TTC549 (cell line): ENCODE measurements around the gene LANCL1.
"Not testable (repeated sequence)": the region's sequence is repeated elsewhere in the genome, so short reads cannot be mapped to it uniquely, and the experiment has no call there.

Experiments
- FAIRE-seq: peaks from 2 replicates; lab custom pipeline; 2012; peaks lifted over from hg19 to GRCh38; lab: Jason Lieb, UNC

The LANCL1 gene

GRCh38 chr2:210458395-210458794 is 18.2 kb downstream of the LANCL1 start:
- FAIRE-seq: no peak

- no peak for FAIRE-seq
Observed at GRCh38 chr2:210456571-210456970, 20.0 kb downstream of the LANCL1 start.

GRCh38 chr2:210454336-210454735 is 22.2 kb downstream of the LANCL1 start:
- FAIRE-seq: no peak

DNA sequence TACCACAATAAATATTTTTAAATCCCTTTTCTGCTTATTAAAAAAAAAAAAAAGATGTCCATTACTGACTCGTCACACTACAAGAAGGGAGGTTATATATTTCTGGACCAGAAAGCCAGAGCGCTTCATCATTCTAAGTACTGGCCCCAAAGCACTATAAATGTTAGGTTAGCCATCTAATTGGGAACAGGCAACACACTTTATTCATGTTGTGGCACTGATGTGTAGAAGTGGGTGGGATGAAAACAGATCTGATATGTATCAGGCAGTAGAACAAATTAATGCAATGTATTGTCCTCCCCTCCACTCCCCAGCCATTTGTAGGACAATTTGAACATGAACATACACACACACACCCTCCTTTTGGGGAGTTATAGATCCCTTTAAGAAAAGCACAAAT is 24.4 kb downstream of the LANCL1 start:
- FAIRE-seq: no peak

DNA sequence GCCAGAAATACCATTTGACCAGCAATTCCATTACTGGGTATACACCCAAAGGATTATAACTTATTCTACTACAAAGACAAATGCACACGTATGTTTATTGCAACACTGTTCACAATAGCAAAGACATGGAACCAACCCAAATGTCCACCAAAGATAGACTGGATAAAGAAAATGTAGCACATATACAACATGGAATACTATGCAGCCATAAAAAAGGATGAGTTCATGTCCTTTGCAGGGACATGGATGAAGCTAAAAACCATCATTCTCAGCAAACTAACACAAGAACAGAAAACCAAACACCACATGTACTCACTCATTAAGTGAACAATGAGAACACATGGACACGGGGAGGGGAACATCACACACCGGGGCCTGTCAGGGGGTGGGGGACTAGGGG is 25.6 kb downstream of the LANCL1 start:
- FAIRE-seq: not testable (repeated sequence)

DNA sequence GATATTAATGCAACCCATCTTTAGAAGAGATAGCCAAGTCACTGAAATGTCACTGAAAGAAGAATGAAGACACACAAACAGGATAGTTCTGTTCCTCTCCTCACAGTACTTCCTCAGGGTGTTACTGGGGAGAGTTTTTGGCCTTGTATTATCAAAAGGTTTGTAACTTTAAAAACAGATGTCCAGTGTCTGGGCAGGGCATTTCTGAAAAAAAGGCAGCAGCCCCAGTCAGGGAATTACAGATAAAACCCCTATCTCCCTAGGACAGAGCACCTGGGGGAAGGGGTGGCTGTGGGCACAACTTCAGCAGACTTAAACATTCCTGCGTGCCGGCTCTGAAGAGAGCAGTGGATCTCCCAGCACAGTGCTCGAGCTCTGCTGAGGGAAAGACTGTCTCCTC is 30.8 kb downstream of the LANCL1 start:
- FAIRE-seq: no peak

DNA sequence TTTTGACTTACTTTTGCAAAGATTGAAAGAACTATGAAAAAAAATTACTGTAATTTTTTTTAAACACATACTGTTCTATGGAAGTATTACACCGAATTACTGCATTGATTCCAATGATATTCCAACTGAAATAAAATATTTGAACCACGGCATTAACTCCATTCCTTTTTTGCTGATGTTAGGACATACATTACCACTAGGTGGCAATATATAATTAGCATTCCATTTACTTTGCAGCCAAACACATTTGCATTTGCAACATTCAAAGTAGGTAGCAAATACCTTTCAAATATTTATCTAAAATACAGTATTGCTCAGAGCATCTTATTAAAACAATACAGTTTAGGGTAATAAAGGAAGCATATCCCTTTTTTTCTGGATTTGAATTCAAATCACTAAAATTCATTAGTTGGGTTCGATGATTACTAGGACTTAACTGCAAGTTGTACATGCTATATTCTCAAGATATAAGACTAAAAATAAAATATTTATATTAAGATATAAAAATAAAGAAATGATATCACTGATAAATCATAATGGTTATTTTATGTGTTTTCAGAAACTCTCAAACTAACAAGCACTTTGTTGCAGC is 31.3 kb downstream of the LANCL1 start:
- peak; percentile 78 for FAIRE-seq

- no peak for FAIRE-seq
Observed at GRCh38 chr2:210443527-210443926, 33.0 kb downstream of the LANCL1 start.

DNA sequence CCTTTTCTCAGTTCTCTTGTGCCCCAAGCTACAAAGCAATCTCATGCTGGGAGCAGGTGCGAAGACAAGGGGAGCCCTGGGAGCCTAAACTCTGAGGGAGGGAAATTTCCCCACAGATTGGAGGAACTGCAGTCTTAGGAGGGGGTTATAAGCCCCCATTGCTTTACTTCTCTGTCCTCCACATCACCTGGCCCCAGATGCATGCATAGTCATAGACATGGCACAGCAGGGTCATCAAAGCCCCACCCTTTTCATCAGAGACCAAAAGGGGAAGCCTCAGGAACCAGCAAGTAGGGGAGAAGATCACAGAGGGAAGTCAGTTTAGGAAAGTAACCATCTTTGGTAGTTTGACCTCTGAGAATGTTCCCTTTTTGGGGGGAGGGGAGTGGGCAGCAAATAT is 33.7 kb downstream of the LANCL1 start:
- no peak for FAIRE-seq

DNA sequence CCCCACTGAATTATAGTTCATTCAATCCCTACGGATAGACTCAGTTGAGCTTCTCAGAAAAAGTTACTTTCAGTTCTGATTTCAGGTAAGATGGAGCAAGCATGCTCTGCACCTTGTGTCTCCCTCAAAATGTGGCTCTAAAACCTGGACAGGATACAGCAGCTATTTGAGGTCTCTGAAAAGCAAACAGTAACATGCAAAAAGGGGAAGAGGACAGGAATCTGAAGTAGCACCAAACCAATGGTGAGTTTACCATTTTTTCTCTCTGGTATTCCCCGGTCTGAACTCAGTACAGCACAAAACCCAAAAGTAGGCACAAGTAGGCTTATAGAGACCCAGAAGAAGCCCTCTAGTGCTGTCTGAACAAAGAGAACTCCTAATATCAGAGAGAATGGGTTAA is 34.1 kb downstream of the LANCL1 start:
- no peak for FAIRE-seq

DNA sequence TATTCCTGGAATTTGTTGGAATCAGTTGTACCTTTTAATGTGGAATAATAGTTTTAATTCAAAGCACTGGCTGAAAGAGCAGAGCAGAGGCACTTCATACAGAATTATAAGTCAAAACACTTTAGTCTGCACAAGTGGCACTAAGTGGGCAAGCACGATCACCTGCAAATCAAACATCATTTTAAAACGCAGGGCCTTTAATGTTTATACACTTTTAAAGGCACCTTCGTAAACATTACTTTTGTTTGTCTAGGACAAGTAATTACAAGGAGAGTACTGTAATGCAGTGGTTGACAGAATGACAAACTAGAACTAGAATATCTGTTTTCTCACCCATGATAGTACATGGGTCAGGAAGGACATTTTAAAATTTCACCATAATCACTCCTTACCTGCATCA is 36.4 kb downstream of the LANCL1 start:
- no peak for FAIRE-seq

GRCh38 chr2:210435439-210435838 is 41.1 kb downstream of the LANCL1 start:
- FAIRE-seq: no peak

DNA sequence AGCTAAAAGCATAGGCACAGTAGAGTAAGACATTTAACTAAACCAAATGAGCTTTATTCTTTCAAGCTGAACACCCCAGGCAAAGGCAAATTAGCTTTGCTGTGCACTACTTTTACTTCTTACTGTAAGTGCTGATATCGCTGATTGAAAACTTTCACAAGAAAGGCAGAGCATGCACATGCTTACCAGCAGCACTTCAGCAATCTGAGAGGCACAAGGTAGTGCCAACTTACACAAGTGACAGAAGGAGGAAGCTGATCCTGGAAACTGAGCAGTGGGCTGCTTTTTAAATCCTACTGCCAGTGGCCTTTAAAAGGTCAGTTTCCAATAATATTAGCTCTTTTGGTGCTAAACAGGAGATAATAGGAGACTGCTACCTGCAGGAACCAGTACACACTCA is 43.9 kb downstream of the LANCL1 start:
- FAIRE-seq: no peak

GRCh38 chr2:210429403-210430137 is 47.0 kb downstream of the LANCL1 start:
- FAIRE-seq: no peak

- no peak for FAIRE-seq
Observed at GRCh38 chr2:210428393-210429179, 48.0 kb downstream of the LANCL1 start.

DNA sequence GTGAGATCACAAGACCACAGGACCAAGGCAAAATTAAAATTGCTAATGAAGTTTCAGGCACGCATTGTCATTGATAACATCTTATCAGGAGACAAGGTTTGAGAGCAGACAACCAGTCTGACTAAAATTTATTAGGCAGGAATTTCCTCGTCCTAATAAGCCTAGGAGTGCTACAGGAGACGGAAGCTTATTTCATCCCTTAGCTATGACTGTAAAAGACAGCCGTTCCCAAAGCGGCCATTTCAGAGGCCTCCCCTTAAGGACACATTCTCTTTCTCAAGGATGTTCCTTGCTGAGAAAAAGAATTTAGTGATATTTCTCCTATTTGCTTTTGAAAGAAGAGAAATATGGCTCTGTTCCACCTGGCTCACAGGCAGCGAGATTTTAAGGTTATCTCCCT is 49.2 kb downstream of the LANCL1 start:
- FAIRE-seq: not testable (repeated sequence)

- no peak for FAIRE-seq
Observed at GRCh38 chr2:210422366-210422765, 54.2 kb downstream of the LANCL1 start.

- FAIRE-seq: no peak
Observed at GRCh38 chr2:210421916-210422315, 54.6 kb downstream of the LANCL1 start.

GRCh38 chr2:210412660-210413059 is 63.9 kb downstream of the LANCL1 start:
- no peak for FAIRE-seq

DNA sequence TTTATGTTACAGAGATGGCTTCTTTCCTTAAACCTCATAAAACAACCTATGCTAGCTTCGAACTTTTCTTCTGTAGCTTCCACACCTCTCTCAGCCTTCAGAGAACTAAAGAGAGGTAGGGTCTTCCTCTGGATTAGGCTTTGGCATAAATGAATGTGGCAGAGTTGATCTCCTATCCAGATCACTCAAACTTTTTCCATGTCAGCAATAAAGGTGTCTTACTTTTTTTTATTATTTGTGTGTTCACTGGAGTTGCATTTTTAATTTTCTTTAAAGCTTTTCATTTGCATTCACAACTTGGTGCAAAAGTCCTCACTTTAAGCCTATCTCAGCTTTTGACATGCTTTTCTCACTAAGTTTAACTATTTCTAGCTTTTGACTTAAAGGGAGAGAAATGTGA is 66.0 kb downstream of the LANCL1 start:
- no peak for FAIRE-seq

- no peak for FAIRE-seq
Observed at GRCh38 chr2:210399440-210400041, 77.0 kb downstream of the LANCL1 start.

GRCh38 chr2:210392469-210392881 is 84.1 kb downstream of the LANCL1 start:
- no peak for FAIRE-seq

DNA sequence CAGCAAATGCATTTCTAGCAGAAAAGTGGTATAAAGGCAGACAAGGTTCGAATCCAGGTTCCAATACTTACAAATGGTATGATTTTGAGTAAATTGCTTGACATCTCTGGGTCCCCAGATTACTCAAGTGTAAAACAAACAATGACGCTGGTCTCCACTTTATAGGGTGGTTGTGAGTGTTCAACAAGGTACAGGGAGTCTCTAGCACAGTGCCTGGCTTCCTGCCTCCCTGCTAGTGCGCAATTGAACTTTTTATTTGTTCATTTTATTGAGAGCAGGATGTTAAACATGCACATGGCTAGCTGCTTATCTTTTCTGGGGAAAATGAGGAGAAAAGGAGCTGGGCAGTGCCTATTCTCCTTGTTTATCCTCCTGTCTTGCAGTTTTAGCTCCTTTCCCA is 86.7 kb downstream of the LANCL1 start:
- FAIRE-seq: no peak
